ENCODE data around the gene DGKD.

- TF ChIP-seq CTCF (IDR thresholded peaks at IDR 0.05; ENCODE audit: insufficient read depth, low read length), result no peak
- TF ChIP-seq POLR2AphosphoS5 (IDR thresholded peaks at IDR 0.05; ENCODE audit: low read depth), result no peak; the same call in 1 of the 2 replicates
- TF ChIP-seq, protein P1, sequence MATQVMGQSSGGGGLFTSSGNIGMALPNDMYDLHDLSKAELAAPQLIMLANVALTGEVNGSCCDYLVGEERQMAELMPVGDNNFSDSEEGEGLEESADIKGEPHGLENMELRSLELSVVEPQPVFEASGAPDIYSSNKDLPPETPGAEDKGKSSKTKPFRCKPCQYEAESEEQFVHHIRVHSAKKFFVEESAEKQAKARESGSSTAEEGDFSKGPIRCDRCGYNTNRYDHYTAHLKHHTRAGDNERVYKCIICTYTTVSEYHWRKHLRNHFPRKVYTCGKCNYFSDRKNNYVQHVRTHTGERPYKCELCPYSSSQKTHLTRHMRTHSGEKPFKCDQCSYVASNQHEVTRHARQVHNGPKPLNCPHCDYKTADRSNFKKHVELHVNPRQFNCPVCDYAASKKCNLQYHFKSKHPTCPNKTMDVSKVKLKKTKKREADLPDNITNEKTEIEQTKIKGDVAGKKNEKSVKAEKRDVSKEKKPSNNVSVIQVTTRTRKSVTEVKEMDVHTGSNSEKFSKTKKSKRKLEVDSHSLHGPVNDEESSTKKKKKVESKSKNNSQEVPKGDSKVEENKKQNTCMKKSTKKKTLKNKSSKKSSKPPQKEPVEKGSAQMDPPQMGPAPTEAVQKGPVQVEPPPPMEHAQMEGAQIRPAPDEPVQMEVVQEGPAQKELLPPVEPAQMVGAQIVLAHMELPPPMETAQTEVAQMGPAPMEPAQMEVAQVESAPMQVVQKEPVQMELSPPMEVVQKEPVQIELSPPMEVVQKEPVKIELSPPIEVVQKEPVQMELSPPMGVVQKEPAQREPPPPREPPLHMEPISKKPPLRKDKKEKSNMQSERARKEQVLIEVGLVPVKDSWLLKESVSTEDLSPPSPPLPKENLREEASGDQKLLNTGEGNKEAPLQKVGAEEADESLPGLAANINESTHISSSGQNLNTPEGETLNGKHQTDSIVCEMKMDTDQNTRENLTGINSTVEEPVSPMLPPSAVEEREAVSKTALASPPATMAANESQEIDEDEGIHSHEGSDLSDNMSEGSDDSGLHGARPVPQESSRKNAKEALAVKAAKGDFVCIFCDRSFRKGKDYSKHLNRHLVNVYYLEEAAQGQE (IDR thresholded peaks at IDR 0.05; ENCODE audit: insufficient replicate concordance, low read depth), result no peak
These were observed 119.1 kb downstream of the DGKD start for GRCh38 chr2:233473386-233473791.
